Measurements from ENCODE around the gene DPH5.
A peak's percentile ranks its signal among the peaks of the same experiment; 100 is the strongest.
"Not testable (repeated sequence)": the region's sequence is repeated elsewhere in the genome, so short reads cannot be mapped to it uniquely, and the experiment has no call there.

Gene DPH5

DNA sequence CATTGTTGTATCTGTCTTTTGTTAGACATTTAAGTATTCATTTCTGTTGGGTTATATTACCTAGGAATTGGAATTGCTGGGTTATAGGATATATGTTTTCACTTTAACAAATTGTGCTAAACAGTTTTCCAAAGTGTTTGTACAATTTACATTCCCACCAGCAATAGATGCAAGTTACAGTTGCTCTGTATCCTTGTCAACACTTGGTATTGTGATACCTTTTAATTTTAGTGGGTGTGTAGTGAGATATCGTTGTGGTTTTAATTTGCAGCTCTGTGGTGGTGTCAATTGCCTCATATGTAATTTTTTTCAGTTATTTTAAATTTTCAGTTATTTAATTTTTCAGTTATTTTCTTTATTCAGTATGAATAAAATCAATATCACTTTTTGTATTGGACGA is 7.4 kb upstream of the DPH5 start:
- no peak for DNase-seq (ENCODE audit: low read depth)
- no peak overlapping the region for H3K4me3 ChIP-seq (replicated peaks; ENCODE audit: low read depth, low read length)
- TF ChIP-seq, protein P1, sequence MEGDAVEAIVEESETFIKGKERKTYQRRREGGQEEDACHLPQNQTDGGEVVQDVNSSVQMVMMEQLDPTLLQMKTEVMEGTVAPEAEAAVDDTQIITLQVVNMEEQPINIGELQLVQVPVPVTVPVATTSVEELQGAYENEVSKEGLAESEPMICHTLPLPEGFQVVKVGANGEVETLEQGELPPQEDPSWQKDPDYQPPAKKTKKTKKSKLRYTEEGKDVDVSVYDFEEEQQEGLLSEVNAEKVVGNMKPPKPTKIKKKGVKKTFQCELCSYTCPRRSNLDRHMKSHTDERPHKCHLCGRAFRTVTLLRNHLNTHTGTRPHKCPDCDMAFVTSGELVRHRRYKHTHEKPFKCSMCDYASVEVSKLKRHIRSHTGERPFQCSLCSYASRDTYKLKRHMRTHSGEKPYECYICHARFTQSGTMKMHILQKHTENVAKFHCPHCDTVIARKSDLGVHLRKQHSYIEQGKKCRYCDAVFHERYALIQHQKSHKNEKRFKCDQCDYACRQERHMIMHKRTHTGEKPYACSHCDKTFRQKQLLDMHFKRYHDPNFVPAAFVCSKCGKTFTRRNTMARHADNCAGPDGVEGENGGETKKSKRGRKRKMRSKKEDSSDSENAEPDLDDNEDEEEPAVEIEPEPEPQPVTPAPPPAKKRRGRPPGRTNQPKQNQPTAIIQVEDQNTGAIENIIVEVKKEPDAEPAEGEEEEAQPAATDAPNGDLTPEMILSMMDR (IDR thresholded peaks at IDR 0.05; ENCODE audit: low read length, missing control alignments) = no peak

DNA sequence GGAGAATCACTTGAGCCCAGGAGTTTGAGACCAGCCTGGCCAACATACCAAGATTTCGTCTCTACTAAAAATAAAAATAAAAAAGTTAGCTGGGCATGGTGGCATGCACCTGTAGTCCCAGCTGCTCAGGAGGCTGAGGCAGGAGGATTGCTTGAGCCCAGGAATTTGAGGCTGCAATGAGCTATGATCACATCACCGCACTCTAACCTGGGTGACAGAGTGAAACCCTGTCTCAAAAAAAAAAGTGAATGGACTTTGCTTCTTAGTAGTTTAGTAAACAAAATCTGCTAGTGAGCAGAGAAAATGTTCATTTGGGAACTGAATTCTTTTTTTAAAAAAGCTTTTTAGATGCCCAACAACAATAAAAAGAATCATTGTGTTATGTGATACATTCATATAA is 6.5 kb upstream of the DPH5 start:
- not testable (repeated sequence) for DNase-seq (ENCODE audit: low read depth); H3K4me3 ChIP-seq (replicated peaks; ENCODE audit: low read depth, low read length)

DNA sequence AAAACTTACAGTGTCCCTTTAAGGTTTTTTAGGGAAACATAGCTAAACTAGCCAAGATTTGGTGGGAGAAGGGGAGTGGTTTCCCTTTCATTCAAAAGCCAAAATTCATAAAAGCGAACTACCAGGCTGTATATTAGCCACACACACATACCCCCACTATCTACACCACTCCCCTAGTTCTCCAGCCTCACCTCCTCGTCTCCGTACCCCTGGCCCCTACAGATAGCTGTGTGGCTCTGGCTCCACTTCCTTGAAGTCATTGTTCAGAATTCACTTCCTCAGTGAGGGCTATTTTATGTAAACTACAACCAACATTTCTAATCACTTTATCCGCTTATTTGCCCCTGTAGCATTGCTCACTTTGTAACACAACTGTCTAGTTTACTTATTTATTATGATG is 5.3 kb upstream of the DPH5 start:
- TF ChIP-seq, protein P1 (IDR thresholded peaks at IDR 0.05; ENCODE audit: low read length, missing control alignments) = no peak
- no peak for DNase-seq (ENCODE audit: low read depth)
- no peak overlapping the region for H3K4me3 ChIP-seq (replicated peaks; ENCODE audit: low read depth, low read length)

DNA sequence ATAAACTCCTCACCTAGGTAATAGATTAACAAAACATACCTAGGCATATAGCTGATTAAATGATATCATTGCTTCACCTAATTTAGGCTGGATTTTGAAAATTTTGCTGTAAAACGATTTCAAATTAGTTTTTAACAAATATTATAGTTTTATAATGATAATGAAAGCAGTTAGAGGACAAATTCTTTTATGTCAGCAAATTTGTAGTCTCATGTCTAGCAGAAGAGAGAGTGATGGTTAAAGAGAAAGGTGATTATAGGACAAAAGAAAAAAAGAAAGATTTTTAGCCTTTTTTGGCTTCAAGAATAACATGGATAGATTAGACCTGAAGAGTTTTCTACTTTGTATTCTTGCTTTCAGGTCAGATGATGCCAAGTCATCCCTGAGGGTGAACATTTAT is 3.6 kb upstream of the DPH5 start:
- H3K4me3 ChIP-seq (replicated peaks; ENCODE audit: low read depth, low read length) = no peak overlapping the region
- DNase-seq (ENCODE audit: low read depth) = no peak
- TF ChIP-seq, protein P1 (IDR thresholded peaks at IDR 0.05; ENCODE audit: low read length, missing control alignments) = no peak

DNA sequence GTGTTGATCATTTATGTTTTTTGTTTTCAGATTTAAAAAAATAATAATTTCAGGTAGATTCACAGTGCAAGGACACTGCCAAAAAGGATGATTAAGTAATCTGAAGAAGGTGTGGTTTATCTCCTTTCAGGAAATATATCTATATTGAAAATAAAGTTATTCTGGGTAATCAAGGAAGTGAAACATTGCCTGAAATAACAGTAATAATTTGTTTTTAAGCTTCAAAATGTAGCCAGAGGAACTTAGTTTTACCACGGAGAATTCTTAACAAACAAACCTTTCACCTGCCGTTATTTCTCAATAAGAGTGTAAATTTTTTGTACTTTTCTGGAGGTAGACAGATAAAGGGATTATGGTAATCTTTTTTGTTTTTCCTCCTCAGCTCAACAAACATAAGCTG is 2.9 kb upstream of the DPH5 start:
- H3K4me3 ChIP-seq (replicated peaks; ENCODE audit: low read depth, low read length) = no peak overlapping the region
- TF ChIP-seq, protein P1 (IDR thresholded peaks at IDR 0.05; ENCODE audit: low read length, missing control alignments) = no peak
- DNase-seq (ENCODE audit: low read depth) = no peak

DNA sequence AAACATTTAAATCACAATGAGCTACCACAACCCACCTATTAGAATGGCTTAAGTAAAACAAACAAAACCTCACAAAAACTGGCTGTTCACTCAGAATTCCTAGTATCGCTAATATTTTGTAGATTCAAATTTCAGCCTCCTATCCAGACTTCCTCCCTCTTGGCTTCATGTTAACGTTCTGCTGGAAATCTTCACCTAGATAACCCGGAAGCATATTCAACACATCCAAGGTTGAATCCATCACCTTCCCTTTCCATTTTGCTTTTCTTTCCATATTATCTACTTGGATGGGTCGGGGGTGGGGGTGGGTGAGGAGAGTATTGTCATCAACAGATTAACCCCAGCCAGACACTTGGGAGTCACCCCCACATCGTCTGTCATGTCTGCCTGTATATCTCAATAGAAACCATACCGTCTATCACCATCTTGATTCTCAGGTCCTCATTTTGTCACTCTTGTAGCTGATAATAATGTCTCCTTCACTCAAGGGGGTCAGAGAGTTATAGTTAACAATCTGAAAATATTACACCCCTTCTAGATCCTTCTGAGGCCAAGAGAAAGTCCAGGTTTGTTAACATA is 1.7 kb upstream of the DPH5 start:
- H3K4me3 ChIP-seq (replicated peaks; ENCODE audit: low read depth, low read length) = no peak overlapping the region
- TF ChIP-seq, protein P1 (IDR thresholded peaks at IDR 0.05; ENCODE audit: low read length, missing control alignments) = no peak
- DNase-seq (ENCODE audit: low read depth) = no peak

DNA sequence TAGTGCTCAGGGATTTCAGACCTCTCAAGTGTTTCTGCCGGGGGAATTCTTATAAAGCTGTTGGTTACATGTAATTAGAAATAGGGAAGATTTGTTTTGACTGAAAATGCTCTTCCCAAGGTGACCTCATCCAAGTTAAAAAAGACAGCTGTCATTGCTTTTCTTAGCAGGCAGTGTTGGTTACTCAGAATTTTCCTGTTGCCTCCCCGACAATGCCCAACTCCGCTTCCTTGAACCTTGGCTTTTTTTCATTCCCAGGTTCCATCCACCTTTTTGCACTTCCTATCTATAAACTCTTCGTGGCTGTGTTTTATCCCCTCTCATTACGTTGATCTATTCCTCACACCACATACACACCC is 825 bp upstream of the DPH5 start:
- no peak for DNase-seq (ENCODE audit: low read depth)
- H3K4me3 ChIP-seq (replicated peaks; ENCODE audit: low read depth, low read length) = peak overlapping the region; percentile 81
- TF ChIP-seq, protein P1 (IDR thresholded peaks at IDR 0.05; ENCODE audit: low read length, missing control alignments) = no peak

Measured in fibroblast of pulmonary artery (primary cell).